HFF-Myc (cell line): ENCODE results near the gene SLC6A13.

ENCODE experiments used
- DNase-seq: peaks from one replicate; pipeline ENCODE4 v3.0.0-alpha.2; 2011; ENCODE audit warnings: low read depth; ENCODE audit errors: extremely low read depth
- H3K4me3 ChIP-seq: replicated peaks from 2 replicates; pipeline ENCODE4 v1.5.1; 2011; ENCODE audit warnings: low read depth, mild to moderate bottlenecking, control low read depth, low read length
- TF ChIP-seq, protein P1 (sequence below): IDR thresholded peaks from 2 replicates; pipeline ENCODE4 v1.5.1; 2012; ENCODE audit warnings: mild to moderate bottlenecking, low read depth, low read length, control low read depth; ENCODE audit errors: missing control alignments

Gene SLC6A13

DNA sequence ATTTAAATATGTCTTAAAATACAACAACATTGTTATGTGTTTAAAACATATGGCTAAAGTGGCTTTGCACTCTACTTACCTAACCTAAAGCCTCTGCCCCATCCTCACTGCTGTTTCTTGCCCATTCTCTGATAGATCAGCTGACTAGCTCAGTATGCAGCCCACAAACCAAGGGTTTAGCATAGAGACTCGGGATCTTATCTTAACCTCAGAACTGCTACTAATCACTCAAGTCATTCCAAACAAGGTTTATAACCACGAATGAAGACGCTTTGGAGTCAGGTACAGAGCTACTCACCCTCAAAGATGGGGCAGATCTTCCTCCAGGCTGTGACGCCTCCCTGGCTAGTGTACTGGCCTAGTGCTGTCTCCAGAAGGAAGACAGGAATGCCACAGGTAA lies 19.3 kb downstream of the SLC6A13 start:
- TF ChIP-seq, protein P1, sequence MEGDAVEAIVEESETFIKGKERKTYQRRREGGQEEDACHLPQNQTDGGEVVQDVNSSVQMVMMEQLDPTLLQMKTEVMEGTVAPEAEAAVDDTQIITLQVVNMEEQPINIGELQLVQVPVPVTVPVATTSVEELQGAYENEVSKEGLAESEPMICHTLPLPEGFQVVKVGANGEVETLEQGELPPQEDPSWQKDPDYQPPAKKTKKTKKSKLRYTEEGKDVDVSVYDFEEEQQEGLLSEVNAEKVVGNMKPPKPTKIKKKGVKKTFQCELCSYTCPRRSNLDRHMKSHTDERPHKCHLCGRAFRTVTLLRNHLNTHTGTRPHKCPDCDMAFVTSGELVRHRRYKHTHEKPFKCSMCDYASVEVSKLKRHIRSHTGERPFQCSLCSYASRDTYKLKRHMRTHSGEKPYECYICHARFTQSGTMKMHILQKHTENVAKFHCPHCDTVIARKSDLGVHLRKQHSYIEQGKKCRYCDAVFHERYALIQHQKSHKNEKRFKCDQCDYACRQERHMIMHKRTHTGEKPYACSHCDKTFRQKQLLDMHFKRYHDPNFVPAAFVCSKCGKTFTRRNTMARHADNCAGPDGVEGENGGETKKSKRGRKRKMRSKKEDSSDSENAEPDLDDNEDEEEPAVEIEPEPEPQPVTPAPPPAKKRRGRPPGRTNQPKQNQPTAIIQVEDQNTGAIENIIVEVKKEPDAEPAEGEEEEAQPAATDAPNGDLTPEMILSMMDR, result no peak
- no peak for DNase-seq
- H3K4me3 ChIP-seq, result no peak overlapping the region

DNA sequence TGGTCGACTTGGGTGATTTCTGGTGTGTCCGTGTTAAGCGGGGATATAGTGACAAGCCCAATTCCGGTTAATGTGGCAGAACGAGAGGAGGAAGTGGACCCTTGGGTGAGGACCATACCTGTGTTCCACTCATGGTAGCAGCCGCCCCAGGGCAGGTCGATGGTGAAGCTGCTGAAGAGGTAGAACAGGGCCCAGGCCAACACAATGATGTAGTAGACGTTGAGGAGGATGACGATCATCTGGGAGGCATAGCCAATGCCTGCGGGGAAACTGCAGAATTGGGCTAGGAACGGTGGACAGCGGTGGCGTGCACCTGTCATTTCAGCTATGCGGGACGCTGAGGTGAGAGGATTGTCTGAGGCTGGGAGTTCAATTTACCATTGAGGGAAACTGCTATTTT lies 20.1 kb downstream of the SLC6A13 start:
- TF ChIP-seq, protein P1, result no peak
- no peak for DNase-seq
- no peak overlapping the region for H3K4me3 ChIP-seq

DNA sequence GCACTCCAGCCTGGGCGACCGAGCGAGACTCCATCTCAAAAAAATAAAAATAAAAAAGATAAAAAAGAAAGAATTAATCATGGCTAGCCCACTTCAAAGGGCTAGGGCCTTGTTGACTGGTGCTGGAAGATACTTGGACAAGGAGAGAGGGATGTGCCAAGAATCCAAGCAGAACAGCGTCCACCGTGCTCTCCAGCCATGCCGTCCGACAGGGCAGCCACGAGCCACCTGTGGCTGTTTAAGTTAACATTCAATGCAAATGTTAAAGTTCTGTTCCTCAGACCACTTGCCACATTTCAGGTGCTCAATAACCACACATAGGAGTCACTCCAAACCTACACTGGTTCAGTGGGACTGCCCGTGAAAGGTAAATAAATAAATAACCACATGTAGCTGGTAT lies 21.4 kb downstream of the SLC6A13 start:
- H3K4me3 ChIP-seq, result no peak overlapping the region
- DNase-seq, result no peak
- TF ChIP-seq, protein P1, result no peak

DNA sequence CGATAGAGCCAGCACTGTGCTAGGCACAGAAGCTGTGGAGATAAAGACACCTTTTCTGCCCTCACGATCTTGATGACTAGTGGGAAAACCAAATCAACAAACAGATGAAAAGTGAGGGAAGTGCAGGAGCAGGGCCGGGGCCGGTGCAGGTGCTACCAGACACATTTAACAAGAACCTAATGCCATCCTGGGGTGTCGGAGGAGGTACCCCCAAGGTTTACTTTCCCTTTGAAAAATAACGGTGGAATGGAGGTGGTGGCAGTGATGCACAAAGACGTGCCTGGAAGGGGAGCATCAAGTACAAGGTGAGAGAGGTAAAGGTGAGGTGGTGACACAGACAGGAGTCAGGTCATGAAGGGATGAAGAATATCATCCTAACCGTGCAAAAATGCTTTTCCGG lies 22.1 kb downstream of the SLC6A13 start:
- no peak overlapping the region for H3K4me3 ChIP-seq
- DNase-seq, result no peak
- TF ChIP-seq, protein P1, result no peak

DNA sequence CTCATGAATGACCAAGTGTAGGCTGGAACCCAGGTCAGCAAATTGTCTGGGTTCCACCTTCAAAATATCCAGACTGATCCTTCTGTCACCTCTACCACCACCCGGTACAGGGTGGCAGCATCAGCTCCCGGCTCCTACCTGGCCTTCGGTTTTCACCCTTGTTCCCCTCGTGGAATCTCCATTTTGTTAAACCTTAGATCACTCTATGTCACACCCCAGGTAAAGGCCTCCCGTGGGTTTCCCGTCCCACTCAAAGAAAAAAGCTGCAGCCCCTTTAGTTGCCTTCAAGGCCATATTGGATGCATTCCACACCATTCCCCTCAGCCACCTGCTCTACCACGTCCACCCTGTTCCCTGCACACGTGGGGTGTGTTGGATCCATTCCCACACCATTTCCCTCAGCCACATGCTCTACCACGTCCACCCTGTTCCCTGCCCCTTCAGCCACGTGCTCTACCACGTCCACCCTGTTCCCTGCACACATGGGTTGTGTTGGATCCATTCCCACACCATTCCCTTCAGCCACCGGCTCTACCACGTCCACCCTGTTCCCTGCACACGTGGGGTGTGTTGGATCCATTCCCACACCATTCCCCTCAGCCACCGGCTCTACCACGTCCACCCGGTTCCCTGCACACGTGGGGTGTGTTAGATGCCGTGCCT lies 23.8 kb downstream of the SLC6A13 start:
- H3K4me3 ChIP-seq, result no peak overlapping the region
- TF ChIP-seq, protein P1, result no peak
- DNase-seq, result no peak

DNA sequence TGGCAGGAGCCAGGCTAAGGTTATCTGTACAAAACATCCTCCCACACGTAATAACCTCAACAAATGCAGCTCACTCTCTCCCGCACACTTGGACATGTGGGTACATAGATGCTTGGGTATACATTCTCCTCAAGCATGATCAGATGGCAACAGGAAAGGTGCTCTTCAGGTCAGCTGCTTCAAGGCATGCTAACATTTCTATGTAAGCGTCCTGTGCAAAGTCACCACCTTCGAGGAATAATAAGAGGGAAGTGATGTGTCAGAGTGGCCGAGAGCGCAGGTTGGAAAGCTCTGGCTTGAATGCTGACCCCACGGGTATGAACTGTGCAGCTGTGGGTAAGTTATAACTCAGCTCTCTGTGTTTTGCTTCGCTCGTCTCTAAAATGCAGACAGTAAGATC lies 24.5 kb downstream of the SLC6A13 start:
- DNase-seq, result no peak

More for the DNA sequence above, 24.5 kb downstream of the SLC6A13 start:
- TF ChIP-seq, protein P1, result no peak
- no peak overlapping the region for H3K4me3 ChIP-seq
